LoVo (cell line): ENCODE results near the gene ZBTB22.
"Not testable (repeated sequence)": the region's sequence is repeated elsewhere in the genome, so short reads cannot be mapped to it uniquely, and the experiment has no call there.

Experiments
- DNase-seq: peaks from one replicate; pipeline ENCODE4 v3.0.0-alpha.2; 2016; ENCODE audit warnings: low spot score

ZBTB22 gene, protein sequence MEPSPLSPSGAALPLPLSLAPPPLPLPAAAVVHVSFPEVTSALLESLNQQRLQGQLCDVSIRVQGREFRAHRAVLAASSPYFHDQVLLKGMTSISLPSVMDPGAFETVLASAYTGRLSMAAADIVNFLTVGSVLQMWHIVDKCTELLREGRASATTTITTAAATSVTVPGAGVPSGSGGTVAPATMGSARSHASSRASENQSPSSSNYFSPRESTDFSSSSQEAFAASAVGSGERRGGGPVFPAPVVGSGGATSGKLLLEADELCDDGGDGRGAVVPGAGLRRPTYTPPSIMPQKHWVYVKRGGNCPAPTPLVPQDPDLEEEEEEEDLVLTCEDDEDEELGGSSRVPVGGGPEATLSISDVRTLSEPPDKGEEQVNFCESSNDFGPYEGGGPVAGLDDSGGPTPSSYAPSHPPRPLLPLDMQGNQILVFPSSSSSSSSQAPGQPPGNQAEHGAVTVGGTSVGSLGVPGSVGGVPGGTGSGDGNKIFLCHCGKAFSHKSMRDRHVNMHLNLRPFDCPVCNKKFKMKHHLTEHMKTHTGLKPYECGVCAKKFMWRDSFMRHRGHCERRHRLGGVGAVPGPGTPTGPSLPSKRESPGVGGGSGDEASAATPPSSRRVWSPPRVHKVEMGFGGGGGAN

DNA sequence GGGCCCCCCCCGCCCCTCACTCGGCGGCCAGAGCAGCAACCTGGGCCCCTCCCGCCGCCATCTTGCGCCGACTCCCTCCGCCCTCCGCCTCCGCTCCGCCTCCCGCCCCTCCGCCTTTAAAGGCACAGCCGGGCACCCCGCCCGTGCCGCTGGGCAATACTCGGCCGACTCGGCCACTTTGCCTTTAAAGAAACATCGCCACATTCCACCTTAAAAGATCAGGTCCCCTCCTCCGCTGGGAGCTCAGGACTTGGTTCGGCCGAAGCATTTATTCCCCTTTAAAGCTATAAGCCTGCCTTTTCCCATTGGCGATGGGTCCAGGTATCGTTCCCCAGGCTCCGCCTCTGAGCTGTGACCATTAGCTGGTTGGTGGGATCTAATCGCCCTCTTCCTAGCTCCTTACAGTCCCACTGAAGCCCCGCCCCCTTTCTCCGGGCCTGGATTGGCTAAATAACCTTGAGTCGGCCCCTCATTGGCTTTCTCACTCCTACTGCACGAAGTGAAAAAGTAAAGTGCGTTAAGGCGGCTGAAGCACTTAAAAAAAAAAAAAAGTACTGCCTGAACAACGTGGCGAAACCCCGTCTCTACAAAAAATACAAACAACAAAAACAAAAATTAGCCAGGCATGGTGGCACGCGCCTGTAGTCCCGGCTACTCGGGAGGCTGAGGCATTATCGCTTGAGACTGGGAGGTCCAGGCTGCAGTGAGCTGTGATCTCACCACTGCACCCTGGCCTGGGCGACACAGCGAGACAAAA, at the start of gene ZBTB22:
Gene ZBTB22, minus strand, starts transcription at position 76 of the 757 bp plus-strand sequence. CDS start 828 bp downstream, outside the sequence.
- DNase-seq: peak; percentile 98

DNA sequence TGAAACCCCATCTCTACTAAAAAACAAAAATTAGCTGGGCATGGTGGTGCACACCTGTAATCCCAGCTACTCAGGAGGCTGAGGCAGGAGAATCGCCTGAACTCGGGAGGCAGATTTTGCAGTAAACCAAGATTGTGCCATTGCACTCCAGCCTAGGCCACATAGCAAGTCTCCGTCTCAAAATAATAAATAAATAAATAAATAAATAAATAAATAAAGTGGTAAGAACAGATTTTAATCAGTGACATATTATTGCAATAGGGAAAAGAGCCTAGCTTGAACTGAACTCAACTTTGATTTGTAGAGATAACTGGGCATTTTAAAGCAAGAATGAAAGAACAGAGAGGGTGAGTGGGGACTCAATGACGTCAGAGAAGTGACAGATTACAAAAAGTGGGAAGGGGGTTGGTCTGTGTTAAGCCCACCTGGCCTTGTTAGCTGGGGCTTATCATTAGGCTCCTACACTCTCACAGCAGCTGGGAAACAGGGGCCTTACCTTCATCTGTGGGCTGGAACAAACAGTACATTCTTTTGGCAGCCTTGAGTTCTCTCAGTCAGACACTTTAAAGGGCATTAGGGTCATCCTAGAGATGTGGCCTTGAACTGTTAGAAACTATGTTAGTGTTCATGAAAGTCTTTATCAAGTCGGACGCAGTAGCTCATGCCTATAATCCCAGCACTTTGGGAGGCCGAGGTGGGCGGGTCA, 49.6 kb upstream of the ZBTB22 start:
- no peak for DNase-seq

DNA sequence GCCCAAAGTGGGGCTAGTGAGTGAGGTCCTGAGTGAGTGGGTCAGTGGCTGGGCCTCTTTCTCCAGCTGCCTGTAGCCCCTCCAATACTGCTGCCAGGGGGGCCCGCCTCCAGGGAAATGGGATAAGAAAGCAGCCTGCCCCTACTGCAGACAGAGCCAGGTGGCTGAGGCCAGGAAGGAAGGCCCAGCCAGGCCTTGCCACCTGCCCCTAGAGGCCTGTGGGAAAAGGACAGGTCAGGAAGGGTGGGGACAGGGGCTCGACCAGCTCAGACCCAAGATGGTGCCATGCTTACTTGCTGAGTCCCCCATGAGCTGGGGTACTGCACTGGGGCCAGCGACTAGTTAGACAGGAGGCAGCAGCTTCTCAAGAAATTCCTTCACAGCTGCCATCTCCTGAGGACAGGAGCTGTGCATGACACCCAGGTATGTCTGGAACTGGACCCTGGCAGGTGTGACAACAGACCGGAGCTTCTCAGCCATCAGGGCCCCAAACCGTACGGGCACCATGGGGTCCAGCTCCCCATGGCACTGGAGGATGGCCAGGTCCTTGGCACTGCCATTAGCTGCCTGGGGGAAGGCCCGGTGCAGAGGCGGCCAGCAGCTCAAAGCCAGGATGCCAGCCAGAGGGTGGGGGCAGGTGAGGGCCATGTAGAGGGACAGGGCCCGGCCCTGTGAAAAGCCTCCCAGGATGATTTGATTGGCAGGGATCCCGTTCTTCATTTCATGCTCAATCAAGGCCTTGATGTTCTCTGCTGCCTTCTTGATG, 47.8 kb upstream of the ZBTB22 start:
- not testable (repeated sequence) for DNase-seq

DNA sequence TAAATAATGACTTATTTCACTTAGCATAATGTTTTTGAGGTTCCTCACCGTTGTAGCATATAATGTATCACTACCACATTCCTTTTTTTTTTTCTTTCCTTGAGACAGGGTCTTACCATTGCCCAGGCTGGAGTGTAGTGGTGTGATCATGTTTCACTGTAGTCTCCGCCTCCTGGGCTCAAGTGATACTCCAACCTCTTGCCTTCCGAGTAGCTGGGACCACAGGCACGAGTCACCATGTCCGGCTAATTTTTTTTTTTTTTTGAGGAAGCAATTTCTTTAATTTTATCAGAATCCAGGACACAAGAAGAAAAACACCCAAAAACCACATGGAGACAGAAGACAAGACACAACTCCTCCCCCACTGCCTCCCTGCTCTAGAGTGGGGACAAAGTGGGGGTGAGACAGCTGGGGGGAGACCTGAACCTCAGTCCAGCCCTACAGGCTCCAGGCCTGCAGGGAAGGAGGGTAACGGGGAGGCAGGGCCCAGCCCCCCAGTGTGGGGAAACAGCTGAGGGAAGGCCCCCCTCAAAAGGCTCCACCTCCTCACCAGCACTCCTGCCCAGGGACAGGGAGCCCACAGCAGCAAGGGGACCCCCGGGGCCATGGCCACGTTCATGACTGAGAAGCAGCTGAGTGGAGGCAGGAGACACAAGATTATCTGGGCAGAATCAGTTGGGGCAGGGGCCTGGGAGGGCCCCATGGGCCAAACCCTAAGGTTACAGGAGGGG, 47.1 kb upstream of the ZBTB22 start:
- DNase-seq: not testable (repeated sequence)

DNA sequence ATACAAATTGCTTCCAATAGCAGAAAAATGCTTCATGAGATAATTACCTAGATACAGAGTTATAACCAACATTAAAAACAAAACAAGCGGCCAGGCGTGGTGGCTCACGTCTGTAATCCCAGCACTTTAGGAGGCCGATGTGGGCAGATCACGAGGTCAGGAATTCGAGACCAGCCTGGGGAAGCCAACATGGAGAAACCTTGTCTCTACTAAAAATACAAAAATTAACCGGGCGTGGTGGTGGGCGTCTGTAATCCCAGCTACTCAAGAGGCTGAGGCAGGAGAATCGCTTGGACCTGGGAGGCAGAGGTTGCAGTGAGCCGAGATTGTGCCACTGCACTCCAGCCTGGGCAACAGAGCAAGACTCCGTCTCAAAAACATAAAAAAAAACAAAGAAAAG, 45.9 kb upstream of the ZBTB22 start:
- DNase-seq: not testable (repeated sequence)

DNA sequence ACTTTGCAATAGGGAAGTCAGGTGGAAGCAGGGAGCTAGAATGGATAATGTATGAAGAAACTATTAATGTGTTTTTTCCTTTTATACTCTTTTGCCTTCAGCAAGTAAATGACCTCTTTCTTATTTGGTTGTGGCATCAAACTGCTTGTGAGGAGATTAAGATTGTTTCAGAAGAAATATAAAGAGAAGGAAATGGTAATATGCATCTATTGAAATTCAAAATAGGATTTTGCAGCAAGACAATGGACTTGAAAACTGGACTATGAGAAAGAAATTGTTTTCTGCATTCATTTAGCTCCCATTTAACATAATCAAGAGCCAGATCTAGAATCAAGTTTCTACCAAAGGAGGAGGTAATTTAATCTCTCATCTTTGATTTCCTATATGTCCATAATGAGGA, 41.8 kb upstream of the ZBTB22 start:
- DNase-seq: no peak

DNA sequence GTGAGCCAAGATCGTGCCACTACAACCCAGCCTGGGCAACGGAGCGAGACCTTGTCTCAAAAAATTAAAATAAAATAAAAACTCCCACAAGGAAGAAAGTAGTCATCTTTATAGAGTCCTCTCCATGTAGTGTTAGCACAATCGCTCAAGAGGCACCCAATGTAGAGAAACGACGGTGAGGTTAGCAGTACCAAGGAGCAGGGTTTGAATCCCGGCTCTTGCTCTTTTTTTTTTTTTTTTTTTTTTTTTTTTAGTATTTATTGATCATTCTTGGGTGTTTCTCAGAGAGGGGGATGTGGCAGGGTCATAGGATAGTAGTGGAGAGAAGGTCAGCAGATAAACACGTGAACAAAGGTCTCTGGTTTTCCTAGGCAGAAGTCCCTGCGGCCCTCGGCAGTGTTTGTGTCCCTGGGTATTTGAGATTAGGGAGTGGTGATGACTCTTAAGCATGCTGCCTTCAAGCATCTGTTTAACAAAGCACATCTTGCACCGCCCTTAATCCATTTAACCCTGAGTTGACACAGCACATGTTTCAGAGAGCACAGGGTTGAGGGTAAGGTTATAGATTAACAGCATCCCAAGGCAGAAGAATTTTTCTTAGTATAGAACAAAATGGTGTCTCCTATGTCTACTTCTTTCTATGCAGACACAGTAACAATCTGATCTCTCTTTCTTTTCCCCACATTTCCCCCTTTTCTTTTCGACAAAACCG, 39.8 kb upstream of the ZBTB22 start:
- DNase-seq: not testable (repeated sequence)

DNA sequence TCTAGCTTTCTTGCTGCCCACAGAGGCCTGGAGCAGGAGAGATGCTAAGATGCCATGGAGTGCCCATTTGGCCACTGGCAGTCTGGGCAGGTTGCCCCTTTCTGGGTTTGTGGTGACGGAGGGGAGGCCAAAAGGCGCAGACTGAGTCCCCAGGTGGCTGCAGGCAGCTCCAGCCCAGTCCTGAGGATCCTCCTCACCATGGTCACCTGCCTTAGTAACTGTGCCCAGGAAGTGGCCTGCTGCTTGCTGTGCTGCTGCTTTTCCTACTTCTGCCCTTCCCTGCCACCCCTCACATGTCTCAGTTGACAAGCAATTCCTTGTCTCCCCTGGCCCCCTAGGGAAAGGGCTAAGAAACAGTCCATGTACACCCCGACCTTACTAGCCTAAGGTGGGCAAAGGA, 38.8 kb upstream of the ZBTB22 start:
- DNase-seq: no peak

DNA sequence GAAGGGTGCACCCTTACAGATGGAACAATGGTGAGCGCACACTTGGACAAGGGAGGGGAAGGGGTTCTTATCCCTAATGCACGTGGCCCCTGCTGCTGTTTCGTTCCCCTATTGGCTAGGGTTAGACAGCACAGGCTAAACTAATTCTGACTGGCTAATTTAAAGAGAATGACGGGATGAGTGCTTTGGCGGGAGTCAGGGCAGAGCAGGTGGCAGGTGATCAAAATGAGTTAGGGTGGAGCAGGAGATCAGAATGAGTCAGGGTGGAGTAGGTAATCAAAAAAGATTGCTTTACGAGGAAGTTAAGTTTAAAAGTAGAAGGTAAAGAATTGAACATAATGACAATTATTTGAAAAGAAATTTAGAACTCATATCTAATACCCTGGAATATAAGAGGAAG, 38.3 kb upstream of the ZBTB22 start:
- not testable (repeated sequence) for DNase-seq

DNA sequence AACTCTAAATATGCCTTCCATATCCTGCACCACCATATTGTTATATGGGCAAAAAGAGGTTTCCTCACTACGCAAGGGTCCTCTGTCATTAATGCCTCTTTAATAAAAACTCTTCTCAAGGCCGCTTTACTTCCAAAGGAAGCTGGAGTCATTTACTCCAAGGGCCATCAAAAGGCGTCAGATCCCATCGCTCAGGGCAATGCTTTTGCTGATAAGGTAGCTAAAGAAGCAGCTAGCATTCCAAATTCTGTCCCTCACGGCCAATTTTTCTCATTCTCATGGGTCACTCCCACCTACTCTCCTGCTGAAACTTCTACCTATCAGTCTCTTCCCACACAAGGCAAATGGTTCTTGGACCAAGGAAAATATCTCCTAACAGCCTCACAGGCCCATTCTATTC, 30.3 kb upstream of the ZBTB22 start:
- DNase-seq: no peak

DNA sequence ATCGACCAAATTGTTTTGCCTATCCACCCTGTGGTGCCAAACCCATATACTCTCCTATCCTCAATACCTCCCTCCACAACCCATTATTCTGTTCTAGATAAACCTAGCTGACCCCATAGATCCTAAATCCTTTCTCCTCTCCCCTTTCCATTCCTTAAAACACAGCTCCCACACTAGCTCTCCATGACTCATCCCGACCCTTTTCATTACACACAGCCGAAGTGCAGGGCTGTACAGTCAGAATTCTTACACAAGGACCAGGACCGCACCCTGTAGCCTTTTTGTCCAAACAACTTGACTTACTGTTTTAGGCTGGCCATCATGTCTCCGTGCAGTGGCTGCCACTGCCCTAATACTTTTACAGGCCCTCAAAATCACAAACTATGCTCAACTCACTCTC, 29.4 kb upstream of the ZBTB22 start:
- DNase-seq: not testable (repeated sequence)

DNA sequence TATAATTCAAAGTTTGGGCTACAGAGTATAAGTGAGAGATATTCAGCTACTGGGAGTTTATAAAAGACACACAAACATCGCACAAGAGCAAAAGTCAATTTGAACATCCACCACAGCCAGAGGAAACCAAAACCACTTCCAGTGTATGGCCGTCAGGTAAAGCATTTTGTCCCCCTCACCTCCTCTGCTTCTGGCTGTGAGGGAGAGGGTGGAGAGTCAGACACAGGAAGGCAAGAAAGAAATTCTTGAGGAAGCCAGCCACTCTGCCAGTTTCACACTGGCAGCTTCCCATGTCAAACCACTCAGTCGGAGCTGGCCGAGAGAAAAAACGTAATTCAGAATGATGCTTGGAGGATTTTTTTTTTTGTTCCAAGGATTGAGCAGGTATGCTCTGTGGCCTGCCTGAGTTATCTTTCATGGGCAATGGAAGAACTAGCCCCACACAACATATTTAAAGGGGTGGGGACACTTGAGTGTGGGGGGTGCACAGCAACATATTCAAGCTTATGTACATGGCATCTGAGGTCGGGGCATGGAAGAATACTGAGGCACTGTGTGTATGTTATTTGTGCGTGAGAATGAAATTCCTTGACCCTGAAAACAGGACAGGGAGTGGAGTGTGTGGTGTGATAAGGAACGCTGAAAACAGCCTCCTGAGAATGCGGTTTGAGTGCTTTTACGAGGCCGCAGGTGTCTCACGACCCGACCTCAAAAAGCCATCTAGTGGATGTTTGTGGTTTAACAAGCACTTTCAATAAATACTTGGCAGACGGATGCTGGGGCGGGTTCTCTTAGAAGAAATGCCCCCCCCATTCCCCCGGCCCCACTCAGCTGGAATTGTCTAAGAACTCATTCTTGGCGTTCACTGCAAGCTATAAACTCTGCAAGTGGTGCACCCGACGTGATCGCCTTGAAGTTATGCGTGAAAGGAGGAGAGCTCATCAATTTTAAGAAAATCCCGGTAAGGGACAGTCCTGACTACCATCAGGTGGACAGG, 27.5 kb upstream of the ZBTB22 start:
- peak; percentile 91 for DNase-seq

DNA sequence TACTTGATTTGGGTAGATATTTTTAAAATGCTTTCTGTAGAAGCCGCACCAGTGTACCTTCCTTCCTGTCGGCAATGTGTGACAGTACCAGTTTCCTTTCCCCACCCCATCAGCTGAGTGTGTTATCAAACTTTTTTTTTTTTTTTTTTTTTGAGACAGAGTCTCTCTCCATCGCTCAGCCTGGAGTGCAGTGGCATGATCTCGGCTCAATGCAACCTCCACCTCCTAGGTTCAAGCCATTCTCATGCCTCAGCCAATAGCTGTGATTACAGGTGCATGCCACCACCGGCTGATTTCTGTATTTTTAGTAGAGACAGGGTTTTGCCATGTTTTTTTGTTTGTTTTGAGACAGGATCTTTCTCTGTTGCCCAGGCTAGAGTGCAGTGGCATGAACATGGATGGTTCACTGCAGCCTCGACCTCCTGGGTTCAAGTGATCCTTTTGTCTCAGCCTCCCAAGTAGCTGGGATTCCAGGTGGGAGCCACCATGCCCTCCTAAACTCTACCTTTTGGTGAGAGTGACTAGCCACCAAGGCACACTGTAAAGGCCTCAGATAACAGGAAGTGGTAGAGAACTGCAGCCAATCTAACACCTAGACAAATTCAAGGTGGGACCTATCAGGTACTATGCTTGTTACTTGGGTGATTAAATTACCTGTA, 26.5 kb upstream of the ZBTB22 start:
- no peak for DNase-seq

DNA sequence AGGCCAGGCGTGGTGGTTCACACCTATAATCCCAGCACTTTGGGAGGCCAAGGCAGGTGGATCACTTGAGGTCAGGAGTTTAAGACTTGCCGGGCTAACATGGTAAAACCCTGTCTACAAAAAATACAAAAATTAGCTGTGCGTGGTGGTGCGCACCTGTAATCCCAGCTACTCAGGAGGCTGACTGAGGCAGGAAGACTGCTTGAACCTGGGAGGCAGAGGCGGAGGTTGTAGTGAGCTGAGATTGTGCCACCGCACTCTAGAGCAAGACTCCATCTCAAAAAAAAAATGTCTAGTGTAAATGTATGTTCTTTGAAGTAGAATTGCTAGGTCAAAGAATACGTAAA, 26.0 kb upstream of the ZBTB22 start:
- not testable (repeated sequence) for DNase-seq

DNA sequence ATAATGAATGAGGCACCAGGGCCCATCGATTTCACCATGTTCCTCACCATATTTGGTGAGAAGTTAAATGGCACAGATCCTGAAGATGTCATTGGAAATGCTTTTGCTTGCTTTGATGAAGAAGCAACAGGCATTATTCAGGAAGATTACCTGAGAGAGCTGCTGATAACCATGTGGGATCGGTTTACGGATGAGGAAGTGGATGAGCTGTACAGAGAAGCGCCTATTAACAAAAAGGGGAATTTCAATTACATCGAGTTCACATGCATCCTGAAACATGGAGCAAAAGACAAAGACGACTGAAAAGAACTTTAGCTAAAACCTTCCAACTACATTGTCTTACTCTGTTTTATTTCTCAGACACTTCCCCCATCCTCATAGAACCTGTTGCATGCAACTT, 21.6 kb upstream of the ZBTB22 start:
- no peak for DNase-seq

DNA sequence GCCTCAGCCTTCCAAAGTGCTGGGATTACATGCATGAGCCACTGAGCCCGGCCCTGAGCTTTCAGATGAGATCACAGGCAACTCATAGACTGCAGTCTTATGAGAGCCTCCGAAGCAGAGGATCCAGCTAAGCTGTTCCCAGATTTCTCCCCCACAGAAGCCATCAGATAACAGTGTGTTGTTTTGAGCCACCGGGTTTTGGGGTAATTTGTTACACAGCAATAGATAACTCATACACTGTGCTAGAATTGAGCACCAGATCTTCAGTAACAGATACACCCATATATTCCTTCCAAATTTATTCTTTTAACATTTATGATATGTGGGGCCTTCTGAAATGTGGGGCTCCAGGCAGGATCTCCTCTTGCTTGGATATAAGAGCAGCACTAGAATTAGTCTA, 19.0 kb upstream of the ZBTB22 start:
- DNase-seq: no peak

DNA sequence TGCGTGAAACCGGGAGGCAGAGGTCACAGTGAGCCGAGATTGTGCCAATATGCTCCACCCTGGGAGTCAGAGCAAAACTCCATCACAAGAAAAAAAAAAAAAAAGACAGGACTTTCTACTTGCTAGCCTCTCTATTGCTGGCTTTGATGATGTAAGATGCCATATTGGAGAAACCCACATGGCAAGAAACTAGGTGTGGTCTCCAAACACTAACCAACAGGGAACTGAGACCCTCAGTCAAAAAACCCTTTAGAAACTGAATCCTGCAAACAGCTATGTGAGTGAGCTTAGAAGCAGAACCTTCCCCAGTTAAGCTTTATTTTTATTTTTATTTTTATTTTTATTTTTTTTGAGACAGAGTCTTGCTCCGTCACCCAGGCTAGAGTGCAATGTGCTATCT, 18.4 kb upstream of the ZBTB22 start:
- DNase-seq: no peak

DNA sequence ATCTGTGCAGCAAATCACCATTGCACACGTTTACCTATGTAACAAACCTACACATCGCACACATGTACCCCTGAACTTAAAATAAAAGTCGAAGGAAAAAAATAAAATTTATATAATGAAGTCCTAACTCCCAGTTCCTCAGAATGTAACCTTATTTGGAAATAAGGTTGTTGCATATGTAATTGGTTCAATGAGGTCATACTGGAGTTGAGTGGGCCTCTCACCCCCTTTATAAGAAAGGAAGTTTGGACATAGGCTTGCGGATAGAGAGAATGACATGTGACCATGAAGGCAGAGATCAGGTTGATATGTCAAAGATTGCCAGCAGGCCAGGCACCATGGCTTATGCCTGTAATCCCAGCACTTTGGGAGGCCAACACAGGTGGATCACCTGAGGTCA, 16.1 kb upstream of the ZBTB22 start:
- DNase-seq: no peak
